Bronchial epithelial cell (primary cell): ENCODE data around the gene LYPD1. TPM values are rescaled to one million over a fixed set of nuclear protein-coding genes. Genes with fewer than 3 reads are reported as not detected.
A peak's percentile ranks its signal among the peaks of the same experiment; 100 is the strongest.

ENCODE experiments used
- DNase-seq: peaks from one replicate; pipeline ENCODE4 v3.0.0-alpha.2; 2010; ENCODE audit warnings: low read depth
- FAIRE-seq: peaks from 2 replicates; lab custom pipeline; 2011; peaks lifted over from hg19 to GRCh38; lab: Jason Lieb, UNC
- H3K27me3 ChIP-seq: 2 replicates; pipeline ENCODE4 v1.5.1; 2011; ENCODE audit warnings: low read length; ENCODE audit not compliant: control insufficient read depth, insufficient read depth
- H3K36me3 ChIP-seq: 2 replicates; pipeline ENCODE4 v1.5.1; 2011; ENCODE audit warnings: low read length; ENCODE audit not compliant: control insufficient read depth, insufficient read depth
- H3K4me3 ChIP-seq: 2 replicates; pipeline ENCODE4 v1.5.1; 2011; ENCODE audit warnings: mild to moderate bottlenecking, low read depth, low read length, control low read depth
- CTCF ChIP-seq: IDR thresholded peaks from 2 replicates; pipeline ENCODE4 v1.5.1; 2011; ENCODE audit warnings: mild to moderate bottlenecking, moderate library complexity, low read length, control low read depth, inconsistent platforms; ENCODE audit not compliant: insufficient read depth, severe bottlenecking
- total RNA-seq: library from RNA; depleted of rRNA; stranded (reverse); fragments of >200 nt; gene quantifications from 2 replicates; pipeline ENCODE4 v1.2.1, GENCODE V29; 2014

The LYPD1 gene
- total RNA-seq, 1 donor from 2014 or later, result under 0.01 TPM

- no peaks in the 10 kb centered on the region for H3K36me3 ChIP-seq
- no peak for TF ChIP-seq CTCF
- no peak overlapping the region for H3K4me3 ChIP-seq
- FAIRE-seq (peak; percentile 23), DNase-seq (no peak)
- peaks cover 22% of the 10 kb centered on the region for H3K27me3 ChIP-seq
Measured at GRCh38 chr2:132665401-132666140, 4.4 kb downstream of the LYPD1 start.

- FAIRE-seq, result no peak
- H3K27me3 ChIP-seq, result peaks cover 15% of the 10 kb centered on the region
Measured at GRCh38 chr2:132664096-132664495, 5.9 kb downstream of the LYPD1 start.

GRCh38 chr2:132662732-132663131 is 7.3 kb downstream of the LYPD1 start:
- peaks cover 3% of the 10 kb centered on the region for H3K27me3 ChIP-seq
- DNase-seq, result no peak
- H3K4me3 ChIP-seq, result no peak overlapping the region
- TF ChIP-seq CTCF, result no peak
- H3K36me3 ChIP-seq, result no peaks in the 10 kb centered on the region
- FAIRE-seq, result no peak

More at GRCh38 chr2:132664096-132664495, 5.9 kb downstream of the LYPD1 start:
- TF ChIP-seq CTCF, result no peak
- no peak for DNase-seq
- Histone ChIP-seq H3K36me3 (no peaks in the 10 kb centered on the region), H3K4me3 (no peak overlapping the region)

- no peaks in the 10 kb centered on the region for H3K27me3 ChIP-seq
- no peaks in the 10 kb centered on the region for H3K36me3 ChIP-seq
- DNase-seq, result no peak
- FAIRE-seq, result peak; percentile 13
- no peak for TF ChIP-seq CTCF
- no peak overlapping the region for H3K4me3 ChIP-seq
Measured at GRCh38 chr2:132659331-132659730, 10.7 kb downstream of the LYPD1 start.

- Histone ChIP-seq H3K27me3 (no peaks in the 10 kb centered on the region), H3K4me3 (no peak overlapping the region), H3K36me3 (no peaks in the 10 kb centered on the region)
- DNase-seq (no peak), FAIRE-seq (no peak)
- no peak for TF ChIP-seq CTCF
Measured at GRCh38 chr2:132656266-132656975, 13.6 kb downstream of the LYPD1 start.
